Activated CD4-positive, alpha-beta memory T cell treated with anti-CD3 and anti-CD28 coated beads, Interleukin-2, amount 10 ng/mL, durations not matched to agents 7 days and 5 days (primary cell): ENCODE results near the gene ARID4B. TPM values are rescaled to one million over a fixed set of nuclear protein-coding genes. Genes with fewer than 3 reads are reported as not detected.
A peak's percentile ranks its signal among the peaks of the same experiment; 100 is the strongest.
"Not testable (repeated sequence)": the region's sequence is repeated elsewhere in the genome, so short reads cannot be mapped to it uniquely, and the experiment has no call there.

Source experiments
- CTCF ChIA-PET: fragments of 350-600 bp; sonication (Branson Sonifier 250); formaldehyde crosslinking; loops from one replicate; lab custom pipeline; 2021; ENCODE audit warnings: antibody characterized with exemption, inconsistent platforms; lab: Charles Lee
- POLR2A ChIA-PET: fragments of 350-600 bp; sonication (Branson Sonifier 250); formaldehyde crosslinking; loops from one replicate; lab custom pipeline; 2021; ENCODE audit warnings: antibody characterized with exemption; lab: Charles Lee
- DNase-seq: peaks from one replicate; pipeline ENCODE4 v3.0.0-alpha.2; 2020
- H3K27ac Mint-ChIP-seq: one replicate; pipeline ENCODE4 v1.8.0; 2021; ENCODE audit warnings: mild to moderate bottlenecking, mixed read lengths
- H3K27me3 Mint-ChIP-seq: one replicate; pipeline ENCODE4 v1.8.0; 2021; ENCODE audit warnings: mixed read lengths
- H3K36me3 Mint-ChIP-seq: one replicate; pipeline ENCODE4 v1.8.0; 2021; ENCODE audit warnings: low read depth, mixed read lengths
- H3K4me1 Mint-ChIP-seq: one replicate; pipeline ENCODE4 v1.8.0; 2021; ENCODE audit warnings: mixed read lengths
- H3K4me3 Mint-ChIP-seq: one replicate; pipeline ENCODE4 v1.8.0; 2021; ENCODE audit warnings: mild to moderate bottlenecking, mixed read lengths
- H3K9me3 Mint-ChIP-seq: one replicate; pipeline ENCODE4 v1.8.0; 2021; ENCODE audit warnings: mixed read lengths
- total RNA-seq, 2 experiments: library from RNA; stranded (reverse); gene quantifications; one replicate each; pipeline ENCODE4 v1.2.3, GENCODE V29; 2021

The ARID4B gene, protein sequence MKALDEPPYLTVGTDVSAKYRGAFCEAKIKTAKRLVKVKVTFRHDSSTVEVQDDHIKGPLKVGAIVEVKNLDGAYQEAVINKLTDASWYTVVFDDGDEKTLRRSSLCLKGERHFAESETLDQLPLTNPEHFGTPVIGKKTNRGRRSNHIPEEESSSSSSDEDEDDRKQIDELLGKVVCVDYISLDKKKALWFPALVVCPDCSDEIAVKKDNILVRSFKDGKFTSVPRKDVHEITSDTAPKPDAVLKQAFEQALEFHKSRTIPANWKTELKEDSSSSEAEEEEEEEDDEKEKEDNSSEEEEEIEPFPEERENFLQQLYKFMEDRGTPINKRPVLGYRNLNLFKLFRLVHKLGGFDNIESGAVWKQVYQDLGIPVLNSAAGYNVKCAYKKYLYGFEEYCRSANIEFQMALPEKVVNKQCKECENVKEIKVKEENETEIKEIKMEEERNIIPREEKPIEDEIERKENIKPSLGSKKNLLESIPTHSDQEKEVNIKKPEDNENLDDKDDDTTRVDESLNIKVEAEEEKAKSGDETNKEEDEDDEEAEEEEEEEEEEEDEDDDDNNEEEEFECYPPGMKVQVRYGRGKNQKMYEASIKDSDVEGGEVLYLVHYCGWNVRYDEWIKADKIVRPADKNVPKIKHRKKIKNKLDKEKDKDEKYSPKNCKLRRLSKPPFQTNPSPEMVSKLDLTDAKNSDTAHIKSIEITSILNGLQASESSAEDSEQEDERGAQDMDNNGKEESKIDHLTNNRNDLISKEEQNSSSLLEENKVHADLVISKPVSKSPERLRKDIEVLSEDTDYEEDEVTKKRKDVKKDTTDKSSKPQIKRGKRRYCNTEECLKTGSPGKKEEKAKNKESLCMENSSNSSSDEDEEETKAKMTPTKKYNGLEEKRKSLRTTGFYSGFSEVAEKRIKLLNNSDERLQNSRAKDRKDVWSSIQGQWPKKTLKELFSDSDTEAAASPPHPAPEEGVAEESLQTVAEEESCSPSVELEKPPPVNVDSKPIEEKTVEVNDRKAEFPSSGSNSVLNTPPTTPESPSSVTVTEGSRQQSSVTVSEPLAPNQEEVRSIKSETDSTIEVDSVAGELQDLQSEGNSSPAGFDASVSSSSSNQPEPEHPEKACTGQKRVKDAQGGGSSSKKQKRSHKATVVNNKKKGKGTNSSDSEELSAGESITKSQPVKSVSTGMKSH (N-terminal part only)
- 10 to 100 TPM; 54.1 to 56.1 TPM for total RNA-seq

DNA sequence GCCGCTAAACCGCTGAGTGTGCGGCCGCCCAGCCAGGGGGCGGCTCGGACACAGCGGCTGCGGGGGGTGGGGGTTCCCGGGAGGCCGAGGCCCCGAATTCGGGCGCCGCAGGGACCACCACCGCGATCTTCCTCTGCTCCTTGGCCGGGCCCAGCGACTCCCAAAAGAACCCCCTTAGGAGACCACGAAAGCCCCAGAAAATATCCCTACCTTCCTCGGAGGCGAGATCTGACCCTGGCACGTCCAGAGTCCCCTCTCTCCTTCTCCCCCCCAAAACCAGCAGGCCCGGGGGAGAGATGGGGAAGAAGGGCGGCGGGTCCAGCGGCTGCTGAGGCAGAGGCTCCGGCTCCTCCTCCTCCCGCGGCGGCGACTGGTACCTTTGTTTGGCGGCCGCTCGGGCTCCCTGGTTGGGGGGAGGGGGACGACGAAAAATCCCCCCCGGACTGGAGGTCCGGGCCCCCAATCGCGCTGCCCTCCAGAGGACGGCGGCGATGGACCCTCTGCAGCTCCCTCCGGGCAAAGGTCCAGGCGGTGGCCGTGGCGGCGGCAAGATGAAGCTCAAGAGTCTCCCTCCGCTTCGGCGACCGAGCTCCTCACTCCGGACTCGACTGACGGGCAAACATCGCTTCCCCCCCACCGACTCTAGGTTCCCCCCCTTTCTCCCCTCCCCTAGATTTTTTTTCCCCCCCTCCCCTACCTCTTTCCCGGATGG, at the start of gene ARID4B:
TSS of gene ARID4B (minus strand) at position 621 of the 712 bp plus-strand sequence. CDS start 1,260 bp downstream, outside the sequence.
- POLR2A ChIA-PET, result interaction anchor here (0.9 to 4.1 kb wide), 13 partner anchors 10 to 849 kb away, joined by 3 to 25 read pairs (median 5); partner anchors contain the start of genes RBM34, TARBP1, TBCE and TOMM20
- H3K27ac Mint-ChIP-seq, result peak within 1 kb of the TSS; percentile 87
- DNase-seq, result no peak
- H3K27me3 Mint-ChIP-seq, result no peaks in the 10 kb centered on the region
- H3K4me1 Mint-ChIP-seq, result peaks cover 44% of the 10 kb centered on the region
- peak within 1 kb of the TSS; percentile 98 for H3K4me3 Mint-ChIP-seq
- CTCF ChIA-PET, result interaction anchor here (1.0 to 2.8 kb wide), 3 partner anchors 29 to 77 kb away, joined by 3 to 8 read pairs (median 3); no protein-coding TSS in a partner anchor
- no peaks in the 10 kb centered on the region for H3K9me3 Mint-ChIP-seq
- H3K36me3 Mint-ChIP-seq, result peaks cover 33% of the 10 kb centered on the region

DNA sequence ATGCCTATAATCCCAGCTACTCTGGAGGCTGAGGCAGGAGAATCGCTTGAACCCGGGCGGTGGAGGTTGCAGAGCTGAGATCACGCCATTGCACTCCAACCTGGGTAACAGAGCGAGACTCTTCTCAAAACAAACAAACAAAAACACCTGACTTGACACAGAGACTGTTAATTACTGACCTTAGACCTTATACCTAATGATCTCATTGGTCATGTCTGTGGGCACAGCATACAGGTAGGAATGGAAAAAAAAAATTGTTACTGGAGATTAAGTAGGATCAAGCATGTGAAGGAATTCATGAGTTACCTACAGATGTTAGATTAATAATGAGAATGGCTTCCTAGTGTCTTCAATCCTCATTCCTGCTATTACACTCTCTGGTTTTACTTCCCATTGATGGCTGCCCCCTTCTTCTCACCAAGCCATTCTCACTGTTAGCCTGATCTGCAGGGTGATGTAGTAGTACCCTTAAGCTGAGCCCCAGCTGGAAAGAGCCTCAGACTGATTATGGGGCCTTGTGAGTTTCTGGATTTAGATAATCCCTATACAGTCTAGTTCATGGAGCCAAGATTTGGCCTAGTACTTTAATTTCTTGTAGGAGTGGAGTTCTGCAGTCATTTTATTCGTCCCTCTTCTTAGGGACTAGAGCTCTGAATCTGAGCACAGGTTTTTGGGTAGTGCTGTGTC, 48.1 kb upstream of the ARID4B start:
- DNase-seq, result no peak
- Mint-ChIP-seq H3K4me3 (no peak overlapping the region), H3K36me3 (peaks cover 18% of the 10 kb centered on the region), H3K9me3 (no peaks in the 10 kb centered on the region), H3K27ac (no peak overlapping the region), H3K4me1 (no peaks in the 10 kb centered on the region), H3K27me3 (no peaks in the 10 kb centered on the region)
- POLR2A ChIA-PET, result no interaction called here
- CTCF ChIA-PET, result interaction anchor here (1.1 kb wide), 1 partner anchor 41 kb away, joined by 3 read pairs; no protein-coding TSS in a partner anchor

- peaks cover 33% of the 10 kb centered on the region for H3K4me1 Mint-ChIP-seq
- H3K4me3 Mint-ChIP-seq, result peak overlapping the region; percentile 23
- H3K9me3 Mint-ChIP-seq, result no peaks in the 10 kb centered on the region
- no peaks in the 10 kb centered on the region for H3K27me3 Mint-ChIP-seq
- no peak for DNase-seq
- H3K36me3 Mint-ChIP-seq, result peaks cover 12% of the 10 kb centered on the region
- H3K27ac Mint-ChIP-seq, result no peak overlapping the region
- CTCF ChIA-PET, result no interaction called here
- POLR2A ChIA-PET, result no interaction called here
These were observed 41.8 kb upstream of the ARID4B start for GRCh38 chr1:235369802-235370201.

DNA sequence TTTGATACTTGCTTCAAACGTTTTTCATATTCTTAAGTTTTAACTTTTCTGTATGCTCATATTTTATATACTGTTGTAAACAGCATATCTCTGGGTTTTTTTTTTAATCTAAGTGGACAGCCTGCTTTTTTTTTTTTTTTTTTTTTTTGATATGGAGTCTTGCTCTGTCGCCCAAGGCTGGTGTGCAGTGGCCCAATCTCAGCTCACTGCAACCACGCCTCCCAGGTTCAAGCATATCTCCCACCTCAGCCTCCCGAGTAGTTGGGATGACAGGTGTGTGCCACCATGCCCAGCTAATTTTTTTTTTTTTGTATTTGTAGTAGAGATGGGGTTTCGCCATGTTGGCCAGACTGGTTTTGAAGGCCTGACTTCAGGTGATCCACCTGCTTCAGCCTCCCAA, 40.4 kb upstream of the ARID4B start:
- no peak for DNase-seq
- Mint-ChIP-seq H3K36me3 (peaks cover 12% of the 10 kb centered on the region), H3K4me1 (peaks cover 33% of the 10 kb centered on the region), H3K9me3 (no peaks in the 10 kb centered on the region), H3K27ac (peak overlapping the region; percentile 26), H3K27me3 (no peaks in the 10 kb centered on the region), H3K4me3 (peak overlapping the region; percentile 98)
- ChIA-PET CTCF (interaction anchor here (1.3 kb wide), 1 partner anchor 48 kb away, joined by 7 read pairs; no protein-coding TSS in a partner anchor), POLR2A (no interaction called here)

DNA sequence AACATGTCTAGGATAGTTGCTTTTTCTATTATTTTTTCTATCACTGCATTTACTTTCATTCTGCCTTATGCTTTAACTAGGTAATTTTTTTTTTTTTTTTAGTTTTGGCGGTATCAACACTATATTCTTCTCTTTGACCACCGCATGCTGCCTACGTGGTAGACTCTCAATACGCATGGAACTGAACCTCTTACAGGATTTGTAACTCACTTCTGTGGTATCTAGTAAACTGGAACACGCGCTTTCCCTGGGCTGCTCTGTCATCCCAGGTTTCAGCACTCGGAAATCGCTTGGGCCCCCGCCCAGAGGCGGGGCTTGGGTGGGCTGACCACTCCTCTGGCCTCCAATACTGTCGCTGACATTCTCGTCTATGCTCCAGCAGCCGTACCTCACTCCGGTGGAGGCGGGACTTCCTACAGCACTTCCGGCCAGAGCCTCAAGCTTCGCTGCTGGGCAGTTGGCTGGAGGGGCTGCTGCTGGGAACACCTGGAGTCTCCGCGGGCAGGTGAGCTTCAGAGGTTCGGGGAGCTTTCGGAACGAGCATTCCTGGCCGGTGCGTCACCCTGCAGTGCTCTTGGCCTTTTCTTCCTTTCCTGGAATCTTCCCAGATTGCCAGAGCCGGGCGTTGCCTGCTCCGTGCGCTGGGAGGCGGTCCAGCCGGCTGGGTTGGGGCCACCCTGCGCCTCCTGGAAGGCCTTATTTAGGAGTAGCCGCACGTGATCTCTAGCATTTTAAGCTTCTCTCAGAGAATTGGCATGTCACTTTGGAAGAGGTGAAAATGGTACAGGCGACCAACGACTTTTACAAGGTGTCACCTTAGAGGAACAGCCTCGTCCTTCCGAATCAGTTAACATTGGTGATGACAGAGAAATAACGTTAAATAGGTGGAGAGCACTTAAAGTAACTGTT, 39.3 kb upstream of the ARID4B start, which contains the start of gene TBCE:
TSS of gene TBCE (plus strand) at position 428 of the 909 bp plus-strand sequence. CDS start 12,623 bp downstream, outside the sequence.
- Mint-ChIP-seq H3K27me3 (no peaks in the 10 kb centered on the region), H3K9me3 (no peaks in the 10 kb centered on the region), H3K4me3 (peak within 1 kb of the TSS; percentile 98), H3K27ac (peak within 1 kb of the TSS; percentile 87), H3K4me1 (peaks cover 33% of the 10 kb centered on the region), H3K36me3 (peaks cover 12% of the 10 kb centered on the region)
- CTCF ChIA-PET, result interaction anchor here (1.3 kb wide), 1 partner anchor 49 kb away, joined by 7 read pairs; no protein-coding TSS in a partner anchor
- POLR2A ChIA-PET, result interaction anchor here (0.9 to 1.7 kb wide), 6 partner anchors 30 to 206 kb away, joined by 3 to 8 read pairs (median 4); partner anchors contain the start of genes ARID4B, GGPS1 and RBM34
- DNase-seq, result peak; percentile 91

- H3K9me3 Mint-ChIP-seq, result no peaks in the 10 kb centered on the region
- DNase-seq, result peak; percentile 18
- peak overlapping the region; percentile 98 for H3K4me3 Mint-ChIP-seq
- peaks cover 33% of the 10 kb centered on the region for H3K4me1 Mint-ChIP-seq
- H3K36me3 Mint-ChIP-seq, result peaks cover 12% of the 10 kb centered on the region
- H3K27me3 Mint-ChIP-seq, result no peaks in the 10 kb centered on the region
- CTCF ChIA-PET, result interaction anchor here (0.6 kb wide), 1 partner anchor 94 kb away, joined by 3 read pairs; no protein-coding TSS in a partner anchor
- POLR2A ChIA-PET, result interaction anchor here (1.2 to 1.7 kb wide), 2 partner anchors 36 to 39 kb away, joined by 4 read pairs; no protein-coding TSS in a partner anchor
- no peak overlapping the region for H3K27ac Mint-ChIP-seq
These were observed 38.3 kb upstream of the ARID4B start for GRCh38 chr1:235366286-235366685.

DNA sequence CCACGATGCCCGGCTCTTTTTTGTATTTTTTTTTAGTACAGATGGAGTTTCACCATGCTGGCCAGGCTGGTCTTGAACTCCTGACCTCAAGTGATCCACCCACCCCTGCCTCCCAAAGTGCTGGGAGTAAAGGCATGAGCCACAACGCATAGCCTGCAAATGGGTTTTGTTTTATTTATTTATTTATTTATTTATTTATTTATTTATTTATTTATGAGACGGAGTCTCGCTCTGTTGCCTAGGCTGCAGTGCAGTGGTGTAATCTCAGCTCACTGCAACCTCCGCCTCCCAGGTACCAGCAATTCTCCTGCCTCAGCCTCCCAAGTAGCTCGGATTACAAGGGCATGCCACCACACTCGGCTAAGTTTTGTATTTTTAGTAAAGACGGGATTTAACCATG, 36.2 kb upstream of the ARID4B start:
- H3K27me3 Mint-ChIP-seq, H3K27ac Mint-ChIP-seq, H3K9me3 Mint-ChIP-seq, CTCF ChIA-PET, DNase-seq, POLR2A ChIA-PET, H3K36me3 Mint-ChIP-seq, H3K4me3 Mint-ChIP-seq: not testable (repeated sequence)
- peaks cover 28% of the 10 kb centered on the region for H3K4me1 Mint-ChIP-seq

GRCh38 chr1:235358899-235359298, 30.9 kb upstream of the ARID4B start:
- H3K36me3 Mint-ChIP-seq, result no peaks in the 10 kb centered on the region
- ChIA-PET POLR2A (no interaction called here), CTCF (no interaction called here)
- no peak overlapping the region for H3K4me3 Mint-ChIP-seq
- DNase-seq, result no peak
- H3K27ac Mint-ChIP-seq, result no peak overlapping the region
- no peaks in the 10 kb centered on the region for H3K9me3 Mint-ChIP-seq
- no peaks in the 10 kb centered on the region for H3K27me3 Mint-ChIP-seq
- H3K4me1 Mint-ChIP-seq, result no peaks in the 10 kb centered on the region

- no peaks in the 10 kb centered on the region for H3K27me3 Mint-ChIP-seq
These were observed 29.8 kb upstream of the ARID4B start for GRCh38 chr1:235357485-235358373.

DNA sequence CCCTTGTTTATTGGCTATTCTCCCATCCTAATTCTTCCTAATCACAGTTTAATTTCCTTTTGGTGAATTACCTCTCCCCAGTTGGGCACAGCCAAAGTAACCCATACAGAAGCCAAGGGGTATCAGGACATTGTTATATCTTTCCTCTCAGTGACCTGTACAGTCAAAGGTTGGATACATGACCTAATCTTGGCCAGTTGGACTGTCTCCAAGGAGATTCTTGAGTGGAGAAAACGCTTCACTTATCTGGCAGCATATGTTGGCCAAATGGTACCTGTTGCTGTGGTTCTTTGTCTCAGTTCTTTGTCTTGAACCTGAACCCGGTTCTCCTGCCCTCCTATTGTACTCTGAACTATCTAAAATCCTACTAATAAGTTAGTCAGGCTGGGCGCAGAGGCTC, 23.9 kb upstream of the ARID4B start:
- H3K27ac Mint-ChIP-seq, result no peak overlapping the region

More at GRCh38 chr1:235357485-235358373, 29.8 kb upstream of the ARID4B start:
- no peak for DNase-seq
- CTCF ChIA-PET, result interaction anchor here (0.9 kb wide), 1 partner anchor 58 kb away, joined by 3 read pairs; no protein-coding TSS in a partner anchor
- POLR2A ChIA-PET, result no interaction called here
- Mint-ChIP-seq H3K9me3 (no peaks in the 10 kb centered on the region), H3K4me3 (no peak overlapping the region), H3K36me3 (no peaks in the 10 kb centered on the region), H3K27ac (no peak overlapping the region), H3K4me1 (no peaks in the 10 kb centered on the region)

More for the DNA sequence above, 23.9 kb upstream of the ARID4B start:
- ChIA-PET POLR2A (no interaction called here), CTCF (no interaction called here)
- Mint-ChIP-seq H3K9me3 (no peaks in the 10 kb centered on the region), H3K27me3 (no peaks in the 10 kb centered on the region), H3K36me3 (no peaks in the 10 kb centered on the region), H3K4me1 (no peaks in the 10 kb centered on the region), H3K4me3 (no peak overlapping the region)
- DNase-seq, result no peak
